Measurements from ENCODE around the gene S1PR2. TPM values are rescaled to one million over a fixed set of nuclear protein-coding genes. Genes with fewer than 3 reads are reported as not detected.

The S1PR2 gene
- polyA plus RNA-seq, 1 experiment: 12.5 TPM

DNA sequence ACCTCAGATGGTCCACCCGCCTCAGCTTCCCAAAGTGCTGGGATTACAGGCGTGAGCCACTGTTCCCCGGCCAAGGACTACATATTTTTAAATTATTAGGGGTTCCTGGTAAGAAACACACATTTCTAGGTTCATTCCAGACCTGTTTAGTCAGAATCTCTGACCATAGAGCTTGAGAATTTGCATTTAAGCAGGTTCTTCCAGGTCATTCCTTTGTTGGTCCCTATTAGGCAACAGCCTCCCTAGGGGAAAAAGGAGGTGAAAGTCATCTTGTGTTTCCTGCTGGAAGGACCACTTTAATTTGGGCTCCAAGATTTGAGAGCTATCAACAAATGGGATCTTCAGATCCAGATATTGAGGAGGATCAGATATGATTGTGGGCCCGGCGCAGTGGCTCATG lies 16.3 kb downstream of the S1PR2 start:
- H3K4me3 ChIP-seq (ENCODE audit: low read depth, low read length): no peak overlapping the region
- POLR2A ChIA-PET: no interaction called here
- DNase-seq (ENCODE audit: low read depth): no peak
- H3K27me3 ChIP-seq (ENCODE audit: control insufficient read depth, insufficient read depth, low read length): no peaks in the 10 kb centered on the region
- CTCF ChIA-PET: interaction anchor here (0.6 to 1.7 kb wide), 6 partner anchors 11 to 213 kb away, joined by 3 to 4 read pairs (median 3); no protein-coding TSS in a partner anchor
- H3K36me3 ChIP-seq (ENCODE audit: control insufficient read depth, insufficient read depth, low read length): no peaks in the 10 kb centered on the region
- TF ChIP-seq, protein P1, sequence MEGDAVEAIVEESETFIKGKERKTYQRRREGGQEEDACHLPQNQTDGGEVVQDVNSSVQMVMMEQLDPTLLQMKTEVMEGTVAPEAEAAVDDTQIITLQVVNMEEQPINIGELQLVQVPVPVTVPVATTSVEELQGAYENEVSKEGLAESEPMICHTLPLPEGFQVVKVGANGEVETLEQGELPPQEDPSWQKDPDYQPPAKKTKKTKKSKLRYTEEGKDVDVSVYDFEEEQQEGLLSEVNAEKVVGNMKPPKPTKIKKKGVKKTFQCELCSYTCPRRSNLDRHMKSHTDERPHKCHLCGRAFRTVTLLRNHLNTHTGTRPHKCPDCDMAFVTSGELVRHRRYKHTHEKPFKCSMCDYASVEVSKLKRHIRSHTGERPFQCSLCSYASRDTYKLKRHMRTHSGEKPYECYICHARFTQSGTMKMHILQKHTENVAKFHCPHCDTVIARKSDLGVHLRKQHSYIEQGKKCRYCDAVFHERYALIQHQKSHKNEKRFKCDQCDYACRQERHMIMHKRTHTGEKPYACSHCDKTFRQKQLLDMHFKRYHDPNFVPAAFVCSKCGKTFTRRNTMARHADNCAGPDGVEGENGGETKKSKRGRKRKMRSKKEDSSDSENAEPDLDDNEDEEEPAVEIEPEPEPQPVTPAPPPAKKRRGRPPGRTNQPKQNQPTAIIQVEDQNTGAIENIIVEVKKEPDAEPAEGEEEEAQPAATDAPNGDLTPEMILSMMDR (IDR thresholded peaks at IDR 0.05; ENCODE audit: insufficient read depth, low read depth, low read length): no peak

DNA sequence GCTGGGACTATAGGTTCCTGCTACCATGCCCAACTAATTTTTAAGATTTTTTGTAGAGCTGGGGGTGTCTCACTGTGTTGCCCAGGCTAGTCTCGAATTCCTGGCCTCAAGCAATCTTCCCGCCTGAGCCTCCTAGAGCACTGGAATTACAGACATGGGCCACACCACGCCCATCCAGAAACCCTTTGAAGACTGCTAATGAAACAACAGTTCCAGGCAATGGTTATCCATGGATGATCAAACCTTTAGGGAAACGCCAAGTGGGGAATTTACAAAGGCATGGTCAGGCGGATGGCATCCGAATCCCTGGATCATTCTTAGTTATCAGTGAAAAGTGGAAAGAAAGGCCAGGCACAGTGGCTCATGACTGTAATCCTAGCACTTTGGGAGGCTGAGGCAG lies 19.4 kb downstream of the S1PR2 start:
- POLR2A ChIA-PET: no interaction called here

DNA sequence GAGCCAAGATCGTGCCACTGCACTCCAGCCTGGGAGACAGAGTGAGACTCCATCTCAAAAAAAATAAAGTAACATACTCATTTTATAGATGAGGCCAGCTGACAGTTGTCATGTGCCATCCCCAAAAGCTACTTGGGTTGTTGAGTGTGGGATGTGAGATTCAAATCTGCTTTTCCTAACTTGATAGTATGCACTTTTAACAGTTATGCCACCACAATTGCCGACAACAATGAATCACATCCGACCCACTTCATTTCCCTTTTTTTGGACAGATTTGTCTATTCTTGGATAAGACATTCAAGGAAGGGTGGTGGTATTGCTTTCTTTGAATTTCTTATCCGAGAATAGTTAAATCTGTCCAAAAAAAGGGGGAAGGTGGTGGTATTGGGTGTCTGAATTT lies 20.1 kb downstream of the S1PR2 start:
- CTCF ChIA-PET: interaction anchor here (1.2 to 2.0 kb wide), 3 partner anchors 9 to 39 kb away, joined by 3 to 5 read pairs (median 3); no protein-coding TSS in a partner anchor
- Histone ChIP-seq H3K4me3 (ENCODE audit: low read depth, low read length) (no peak overlapping the region), H3K27me3 (ENCODE audit: control insufficient read depth, insufficient read depth, low read length) (no peaks in the 10 kb centered on the region), H3K36me3 (ENCODE audit: control insufficient read depth, insufficient read depth, low read length) (no peaks in the 10 kb centered on the region)
- POLR2A ChIA-PET: no interaction called here
- TF ChIP-seq, protein P1 (IDR thresholded peaks at IDR 0.05; ENCODE audit: insufficient read depth, low read depth, low read length): no peak
- no peak for DNase-seq (ENCODE audit: low read depth)

More for the DNA sequence above, 19.4 kb downstream of the S1PR2 start:
- CTCF ChIA-PET: interaction anchor here (1.2 to 2.0 kb wide), 3 partner anchors 10 to 39 kb away, joined by 3 to 5 read pairs (median 3); no protein-coding TSS in a partner anchor
- TF ChIP-seq, protein P1 (IDR thresholded peaks at IDR 0.05; ENCODE audit: insufficient read depth, low read depth, low read length): no peak
- Histone ChIP-seq H3K4me3 (ENCODE audit: low read depth, low read length) (no peak overlapping the region), H3K36me3 (ENCODE audit: control insufficient read depth, insufficient read depth, low read length) (no peaks in the 10 kb centered on the region), H3K27me3 (ENCODE audit: control insufficient read depth, insufficient read depth, low read length) (no peaks in the 10 kb centered on the region)
- DNase-seq (ENCODE audit: low read depth): no peak

DNA sequence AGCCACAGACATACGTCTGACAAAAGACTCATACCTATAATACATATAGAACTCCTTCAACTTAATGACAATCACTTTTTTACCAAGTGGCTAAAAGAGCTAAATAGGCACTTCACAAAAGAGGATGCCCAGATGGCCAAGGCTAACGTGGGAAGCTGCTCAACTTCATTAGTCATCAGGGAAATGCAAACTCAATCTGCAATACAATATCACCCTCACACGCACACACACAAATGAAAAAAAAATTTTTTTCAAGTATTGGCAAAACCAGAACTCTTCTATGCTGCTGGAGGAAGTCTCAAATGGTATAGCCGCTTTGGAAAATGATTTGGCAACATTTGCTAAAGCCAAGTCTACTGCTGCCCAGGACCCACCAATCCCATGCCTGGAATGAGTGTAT lies 21.8 kb downstream of the S1PR2 start:
- no peak for DNase-seq (ENCODE audit: low read depth)
- Histone ChIP-seq H3K36me3 (ENCODE audit: control insufficient read depth, insufficient read depth, low read length) (no peaks in the 10 kb centered on the region), H3K4me3 (ENCODE audit: low read depth, low read length) (no peak overlapping the region), H3K27me3 (ENCODE audit: control insufficient read depth, insufficient read depth, low read length) (no peaks in the 10 kb centered on the region)
- ChIA-PET POLR2A (no interaction called here), CTCF (interaction anchor here (1.4 kb wide), 2 partner anchors 8 to 20 kb away, joined by 3 to 6 read pairs; no protein-coding TSS in a partner anchor)
- TF ChIP-seq, protein P1 (IDR thresholded peaks at IDR 0.05; ENCODE audit: insufficient read depth, low read depth, low read length): no peak

DNA sequence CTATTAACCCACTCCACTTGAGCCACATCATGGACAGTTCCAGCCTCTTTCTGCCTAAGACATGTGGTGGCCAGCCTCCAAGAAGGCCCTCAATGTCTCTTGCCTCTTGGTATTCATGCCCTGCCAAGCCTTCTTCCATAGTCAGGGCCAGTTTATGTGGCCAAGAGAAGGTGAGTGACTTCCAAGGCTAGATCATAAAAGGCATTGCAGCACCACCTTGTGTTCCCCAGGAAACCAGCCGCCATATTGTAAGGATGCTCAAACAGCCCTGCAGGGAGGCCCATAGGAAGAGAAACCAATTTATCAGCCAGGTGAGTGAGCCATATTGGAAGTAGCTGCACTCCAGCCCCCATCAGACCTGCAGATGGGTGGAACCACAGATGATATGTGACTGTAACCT lies 24.1 kb downstream of the S1PR2 start:
- TF ChIP-seq, protein P1 (IDR thresholded peaks at IDR 0.05; ENCODE audit: insufficient read depth, low read depth, low read length): no peak
- H3K27me3 ChIP-seq (ENCODE audit: control insufficient read depth, insufficient read depth, low read length): no peaks in the 10 kb centered on the region
- POLR2A ChIA-PET: no interaction called here
- CTCF ChIA-PET: no interaction called here
- no peak for DNase-seq (ENCODE audit: low read depth)
- H3K4me3 ChIP-seq (ENCODE audit: low read depth, low read length): no peak overlapping the region
- no peaks in the 10 kb centered on the region for H3K36me3 ChIP-seq (ENCODE audit: control insufficient read depth, insufficient read depth, low read length)

Measured in BJ (cell line).